Right atrium auricular region (tissue), 2 donors: ENCODE data around the gene LTK. TPM values are rescaled to one million over a fixed set of nuclear protein-coding genes. Genes with fewer than 3 reads are reported as not detected.

ENCODE experiments used
- DNase-seq: peaks from one replicate; pipeline ENCODE4 v3.0.0-alpha.2; 2019; ENCODE audit warnings: low spot score
- H3K27ac ChIP-seq, 2 donors: fragments of 200-600 bp; sonication (generic); 1 replicate in 1 of 2; 2 replicates in 1 of 2; pipeline ENCODE4 v1.5.1; 2016 to 2019
- H3K27me3 ChIP-seq, 2 donors: fragments of 200-600 bp; sonication (generic); one replicate each; pipeline versions ENCODE4 v1.5.1 to v1.6.0; 2017 to 2019
- H3K36me3 ChIP-seq: fragments of 200-600 bp; sonication (generic); one replicate; pipeline ENCODE4 v1.5.1; 2016
- H3K4me1 ChIP-seq, 2 donors: fragments of 200-600 bp; sonication (generic); one replicate each; pipeline versions ENCODE4 v1.5.1 to v1.6.0; 2017 to 2019
- H3K4me3 ChIP-seq, 2 donors: fragments of 200-600 bp; sonication (generic); 1 replicate in 1 of 2; 2 replicates in 1 of 2; pipeline ENCODE4 v1.5.1; 2017 to 2019; ENCODE audit warnings: mild to moderate bottlenecking in 1 of 2, moderate library complexity in 1 of 2
- H3K9me3 ChIP-seq, 2 donors: fragments of 200-600 bp; sonication (generic); one replicate each; pipeline ENCODE4 v1.5.1; 2019
- total RNA-seq, 2 donors: library from RNA; depleted of rRNA; stranded (reverse); fragments of >200 nt; gene quantifications; one replicate each; pipeline ENCODE4 v1.1.0, GENCODE V29; 2016
- TF ChIP-seq, protein P1 (sequence below), 2 donors: fragments of 200-600 bp; sonication (generic); IDR thresholded peaks; one replicate each; pipeline ENCODE4 v1.5.1; 2019; ENCODE audit warnings: antibody characterized with exemption in 2 of 2

LTK gene
- total RNA-seq, 2 donors from 2014 or later = 0.98 TPM; not detected in 1

DNA sequence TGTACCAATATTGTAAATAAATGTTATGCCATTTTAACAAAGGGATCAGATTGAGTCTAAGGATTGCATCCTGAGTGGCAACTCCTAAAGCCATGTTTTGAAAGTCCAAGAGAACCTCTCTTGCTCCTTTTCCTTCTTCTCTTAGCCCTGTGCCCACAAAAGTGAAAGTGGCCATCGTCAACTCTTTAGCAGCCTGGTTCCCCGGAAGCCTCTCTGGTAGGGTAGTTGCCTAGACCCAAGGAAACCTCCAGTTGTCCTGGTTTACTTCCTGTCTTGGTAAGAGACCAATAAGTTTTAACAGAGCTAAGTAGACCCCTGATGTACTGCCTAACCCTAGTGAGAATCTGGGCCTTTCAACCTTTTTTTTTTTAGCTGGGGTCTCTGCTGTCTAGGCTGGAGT is 30.1 kb downstream of the LTK start:
- Histone ChIP-seq H3K36me3 (peaks cover 42% of the 10 kb centered on the region), H3K27ac (no peak overlapping the region)
- DNase-seq = no peak

DNA sequence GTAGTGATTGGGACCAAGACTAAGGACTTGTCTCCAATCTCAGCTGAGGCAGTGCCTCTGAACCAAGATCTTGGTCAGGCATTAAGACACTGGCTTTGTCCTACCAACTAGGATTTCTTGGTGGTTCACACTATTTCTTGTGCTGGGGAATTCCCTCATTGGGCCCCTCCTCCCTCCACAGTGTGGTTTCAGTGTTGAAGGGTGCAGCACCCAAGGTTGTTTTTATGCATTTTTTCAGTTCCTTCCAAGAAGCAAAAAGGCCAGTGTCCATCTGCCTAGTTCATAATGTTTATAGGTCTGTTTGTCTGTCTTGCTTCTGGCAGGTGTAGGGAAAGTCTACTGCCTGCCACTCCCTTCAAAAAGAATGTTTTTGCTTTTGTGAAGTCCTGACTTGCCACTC is 30.5 kb downstream of the LTK start:
- Histone ChIP-seq H3K9me3 (no peaks in the 10 kb centered on the region), H3K4me3 (no peak overlapping the region), H3K36me3 (peaks cover 44% of the 10 kb centered on the region), H3K27me3 (no peaks in the 10 kb centered on the region), H3K4me1 (no peaks in the 10 kb centered on the region), H3K27ac (no peak overlapping the region)
- TF ChIP-seq, protein P1, sequence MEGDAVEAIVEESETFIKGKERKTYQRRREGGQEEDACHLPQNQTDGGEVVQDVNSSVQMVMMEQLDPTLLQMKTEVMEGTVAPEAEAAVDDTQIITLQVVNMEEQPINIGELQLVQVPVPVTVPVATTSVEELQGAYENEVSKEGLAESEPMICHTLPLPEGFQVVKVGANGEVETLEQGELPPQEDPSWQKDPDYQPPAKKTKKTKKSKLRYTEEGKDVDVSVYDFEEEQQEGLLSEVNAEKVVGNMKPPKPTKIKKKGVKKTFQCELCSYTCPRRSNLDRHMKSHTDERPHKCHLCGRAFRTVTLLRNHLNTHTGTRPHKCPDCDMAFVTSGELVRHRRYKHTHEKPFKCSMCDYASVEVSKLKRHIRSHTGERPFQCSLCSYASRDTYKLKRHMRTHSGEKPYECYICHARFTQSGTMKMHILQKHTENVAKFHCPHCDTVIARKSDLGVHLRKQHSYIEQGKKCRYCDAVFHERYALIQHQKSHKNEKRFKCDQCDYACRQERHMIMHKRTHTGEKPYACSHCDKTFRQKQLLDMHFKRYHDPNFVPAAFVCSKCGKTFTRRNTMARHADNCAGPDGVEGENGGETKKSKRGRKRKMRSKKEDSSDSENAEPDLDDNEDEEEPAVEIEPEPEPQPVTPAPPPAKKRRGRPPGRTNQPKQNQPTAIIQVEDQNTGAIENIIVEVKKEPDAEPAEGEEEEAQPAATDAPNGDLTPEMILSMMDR (IDR thresholded peaks at IDR 0.05) = no peak
- DNase-seq = no peak

More for the DNA sequence above, 30.1 kb downstream of the LTK start:
- Histone ChIP-seq H3K4me3 (no peak overlapping the region), H3K27me3 (no peaks in the 10 kb centered on the region), H3K4me1 (no peaks in the 10 kb centered on the region), H3K9me3 (no peaks in the 10 kb centered on the region)
- TF ChIP-seq, protein P1 (IDR thresholded peaks at IDR 0.05) = no peak

DNA sequence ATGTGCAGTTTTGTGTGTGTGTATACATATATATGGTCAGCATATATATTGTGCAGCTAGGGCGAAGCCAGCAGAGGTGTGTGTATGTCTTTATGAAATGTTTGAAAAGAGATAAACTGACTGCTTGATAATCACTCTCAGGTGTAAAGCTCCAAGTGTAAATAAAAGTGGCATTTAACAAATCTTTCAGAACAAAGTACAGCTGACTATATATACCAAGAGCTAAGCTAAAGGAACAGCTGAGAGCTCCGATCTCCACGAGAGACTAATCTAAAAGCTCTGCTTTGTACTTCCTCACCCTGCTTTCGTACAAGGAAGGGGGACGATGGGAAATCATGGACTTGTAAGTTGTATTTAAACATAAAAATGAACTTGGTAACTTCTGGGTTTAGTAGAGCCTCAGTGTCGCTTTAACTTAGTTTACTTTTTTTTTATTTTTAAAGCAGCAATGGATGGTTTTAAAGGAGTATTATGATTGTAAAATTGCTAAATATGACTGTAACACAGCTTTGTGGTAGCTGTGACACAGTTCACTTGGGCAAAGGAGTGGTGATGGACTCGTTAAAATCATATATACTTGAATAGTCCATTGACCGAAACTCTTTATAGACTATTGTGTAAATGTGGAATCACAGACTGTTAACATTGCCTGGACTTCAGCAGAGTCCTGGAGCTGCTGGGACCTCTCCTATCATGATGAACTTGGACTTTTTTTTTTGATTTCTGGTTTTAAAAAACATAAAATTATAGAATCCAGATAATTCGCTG is 31.3 kb downstream of the LTK start:
- DNase-seq = no peak
- peaks cover 52% of the 10 kb centered on the region for H3K36me3 ChIP-seq
- H3K27me3 ChIP-seq = no peaks in the 10 kb centered on the region
- no peak overlapping the region for H3K27ac ChIP-seq
- TF ChIP-seq, protein P1 (IDR thresholded peaks at IDR 0.05) = no peak
- no peaks in the 10 kb centered on the region for H3K9me3 ChIP-seq
- H3K4me3 ChIP-seq = no peak overlapping the region
- no peaks in the 10 kb centered on the region for H3K4me1 ChIP-seq

DNA sequence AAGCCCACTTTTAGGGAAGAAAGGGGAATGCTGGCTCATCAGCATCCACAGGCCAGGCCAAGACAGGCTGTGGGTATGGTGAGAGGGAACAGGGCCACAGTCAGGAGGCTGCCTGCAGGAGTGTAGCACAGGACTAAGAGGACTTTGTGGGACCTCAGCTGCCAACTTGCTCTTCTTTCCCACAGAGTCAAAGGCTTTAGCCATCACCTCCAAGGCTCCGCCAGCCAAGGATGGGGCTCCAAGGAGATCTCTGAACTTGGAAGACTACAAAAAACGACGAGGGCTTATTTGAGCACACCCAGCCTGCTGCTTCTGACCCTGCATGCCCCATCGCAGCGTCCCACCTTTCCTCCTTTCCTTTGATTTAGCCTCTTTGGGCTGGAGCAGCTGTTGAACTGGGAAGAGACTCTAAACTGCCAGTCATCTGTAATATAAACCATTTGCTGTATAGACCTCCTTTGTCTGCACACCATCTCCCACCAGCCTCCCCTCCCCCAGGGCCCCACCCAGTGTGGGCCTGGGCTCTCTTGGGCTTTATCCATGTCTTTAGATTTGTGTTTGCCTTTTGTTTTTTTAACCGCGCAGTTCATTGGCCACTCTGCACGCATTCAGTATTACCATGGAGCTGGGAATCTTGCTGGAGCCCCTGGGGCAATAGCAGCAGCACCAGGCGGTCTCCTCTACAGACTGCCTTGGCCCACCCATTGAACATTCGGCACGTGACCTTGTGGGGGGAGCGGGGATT is 33.1 kb downstream of the LTK start:
- no peak for DNase-seq
- no peak overlapping the region for H3K27ac ChIP-seq
- no peaks in the 10 kb centered on the region for H3K4me1 ChIP-seq
- no peak overlapping the region for H3K4me3 ChIP-seq
- H3K9me3 ChIP-seq = no peaks in the 10 kb centered on the region
- H3K36me3 ChIP-seq = peaks cover 69% of the 10 kb centered on the region
- no peaks in the 10 kb centered on the region for H3K27me3 ChIP-seq
- TF ChIP-seq, protein P1 (IDR thresholded peaks at IDR 0.05) = no peak

DNA sequence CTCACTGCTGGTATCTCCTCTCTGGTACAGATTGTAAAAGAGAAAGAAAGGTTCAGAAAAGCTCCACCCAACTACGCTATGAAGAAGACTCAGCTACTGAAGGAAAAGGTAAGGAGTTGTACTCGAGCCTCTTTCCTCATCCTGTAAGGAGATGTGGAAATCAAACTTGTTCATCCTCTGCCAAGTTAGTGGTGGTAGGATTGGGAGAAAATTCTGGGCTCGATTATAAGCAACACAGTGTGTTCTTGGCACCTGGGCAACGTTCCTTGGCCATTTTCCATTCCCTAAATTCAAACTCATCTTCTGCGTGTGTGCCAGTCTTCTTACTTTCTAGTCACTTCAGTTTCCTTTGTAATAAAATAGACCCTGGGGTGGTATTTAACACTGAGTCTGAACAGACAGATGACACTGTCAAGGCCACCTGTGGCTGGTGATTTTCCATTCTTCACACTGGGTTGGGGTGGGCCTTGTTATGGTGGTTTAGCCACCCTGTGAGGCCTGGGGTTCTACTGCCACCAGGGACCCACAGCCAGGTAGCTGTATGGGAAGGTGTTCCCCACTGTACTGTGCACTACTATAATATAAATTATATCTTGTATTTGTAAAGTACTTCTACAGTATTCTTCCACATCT is 37.1 kb downstream of the LTK start:
- DNase-seq = no peak
- Histone ChIP-seq H3K36me3 (peaks cover 84% of the 10 kb centered on the region), H3K27ac (no peak overlapping the region), H3K4me1 (no peaks in the 10 kb centered on the region), H3K4me3 (no peak overlapping the region), H3K9me3 (no peaks in the 10 kb centered on the region), H3K27me3 (no peaks in the 10 kb centered on the region)
- TF ChIP-seq, protein P1 (IDR thresholded peaks at IDR 0.05) = no peak
